GM21423 (cell line): ENCODE data around the gene ONECUT1.
"Not testable (repeated sequence)": the region's sequence is repeated elsewhere in the genome, so short reads cannot be mapped to it uniquely, and the experiment has no call there.

Source experiments
- ATAC-seq: cut with Tn5 transposase; IDR thresholded peaks from one replicate; pipeline ENCODE4 v1.9.1; 2021; ENCODE audit warnings: mild to moderate bottlenecking, moderate library complexity; ENCODE audit not compliant: unreplicated experiment

ONECUT1 gene

DNA sequence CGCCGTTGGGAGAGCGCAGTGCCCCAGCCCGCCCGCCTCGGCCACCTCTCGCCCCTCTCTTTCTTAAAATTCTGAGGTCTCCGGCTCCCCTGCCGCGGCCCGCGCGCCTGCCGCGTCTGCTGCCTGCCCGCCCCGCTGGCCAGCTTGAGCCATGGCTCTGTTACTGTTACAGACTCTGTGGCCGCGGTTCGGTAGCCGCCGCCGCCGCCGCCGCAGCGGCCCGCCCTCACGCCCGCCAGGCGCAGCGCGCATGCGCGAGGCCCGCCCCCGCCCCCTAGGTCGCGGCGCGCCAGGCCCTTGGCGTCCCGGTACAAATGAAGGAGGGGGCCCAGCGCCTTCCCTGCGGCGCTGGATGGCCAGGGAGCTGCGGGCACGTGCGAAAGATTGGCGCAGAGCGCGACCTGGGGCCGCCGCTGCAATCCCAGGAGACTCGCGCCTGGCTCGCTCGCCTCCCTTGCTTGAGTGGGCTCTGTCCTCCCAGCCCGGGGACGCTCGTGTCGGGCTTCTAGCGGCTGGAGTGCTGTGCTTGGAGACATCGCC lies at the start of gene ONECUT1:
ONECUT1 (minus strand) TSS at position 168 of the 540 bp plus-strand sequence. CDS start 452 bp downstream, outside the sequence.
- peak; percentile 60 for ATAC-seq

DNA sequence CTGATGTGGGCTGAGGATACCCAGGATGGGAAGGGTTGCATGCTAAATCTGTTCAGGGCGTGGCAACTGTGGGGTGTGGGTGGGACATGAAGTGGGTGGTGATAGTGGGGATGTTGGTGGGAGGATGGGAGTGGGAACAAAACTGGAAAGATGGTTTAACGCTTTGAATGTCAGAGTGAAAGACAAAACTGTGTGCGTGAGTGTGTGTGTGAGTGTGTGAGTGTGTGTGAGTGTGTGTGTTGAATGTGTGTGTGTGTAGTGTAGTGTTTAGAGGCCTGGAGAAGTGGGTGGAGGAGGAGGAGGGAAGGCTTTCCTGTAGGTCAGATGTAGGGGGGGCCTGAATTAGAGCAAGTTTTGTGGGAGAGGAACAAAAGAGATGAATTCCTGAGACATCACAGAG lies 44.2 kb upstream of the ONECUT1 start:
- no peak for ATAC-seq

DNA sequence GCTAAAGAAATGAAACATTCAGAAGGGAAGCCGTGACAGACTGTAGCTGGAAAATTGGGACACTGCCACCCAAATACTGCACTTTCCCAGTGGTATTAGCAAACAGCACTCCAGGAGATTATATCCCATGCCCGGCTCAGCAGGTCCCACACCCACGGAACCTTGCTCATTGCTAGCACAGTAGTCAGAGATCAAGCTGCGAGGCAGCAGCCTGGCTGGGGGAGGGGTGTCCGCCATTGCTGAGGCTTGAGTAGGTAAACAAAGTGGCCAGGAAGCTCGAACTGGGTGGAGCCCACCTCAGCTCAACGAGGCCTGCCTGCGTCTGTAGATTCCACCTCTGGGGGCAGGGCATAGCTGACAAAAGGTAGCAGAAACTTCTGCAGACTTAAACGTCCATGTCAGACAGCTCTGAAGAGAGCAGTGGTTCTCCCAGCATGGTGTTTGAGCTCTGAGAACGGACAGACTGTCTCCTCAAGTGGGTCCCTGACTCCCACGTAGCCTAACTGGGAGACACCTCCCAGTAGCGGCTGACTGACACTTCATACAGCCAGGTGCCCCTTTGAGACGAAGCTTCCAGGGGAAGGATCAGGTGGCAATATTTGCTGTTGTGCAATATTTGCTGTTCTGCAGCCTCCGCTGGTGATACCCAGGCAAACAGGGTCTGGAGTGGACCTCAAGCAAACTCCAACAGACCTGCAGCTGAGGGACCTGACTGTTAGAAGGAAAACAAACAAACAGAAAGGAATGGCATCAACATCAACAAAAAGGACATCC lies 34.2 kb upstream of the ONECUT1 start:
- ATAC-seq: not testable (repeated sequence)

DNA sequence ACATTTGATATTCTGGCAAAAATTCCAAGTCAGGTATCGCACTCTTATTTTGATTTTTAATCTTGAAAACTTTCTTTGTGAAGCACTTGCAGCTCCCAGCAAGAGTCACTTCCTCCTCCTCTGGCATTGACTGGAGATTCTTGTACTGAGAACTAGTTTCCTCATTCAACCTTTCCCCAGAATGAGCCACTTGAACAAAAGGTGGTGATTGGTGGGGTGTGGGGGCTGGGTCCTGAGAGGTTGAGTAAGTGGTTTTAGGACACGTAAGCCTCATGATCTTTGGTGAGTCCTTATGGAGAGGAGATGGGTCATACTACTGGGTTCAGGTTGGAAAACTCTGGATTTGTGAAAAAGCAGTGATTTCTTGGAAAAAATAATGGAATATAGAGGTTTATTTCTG lies 32.3 kb upstream of the ONECUT1 start:
- no peak for ATAC-seq

DNA sequence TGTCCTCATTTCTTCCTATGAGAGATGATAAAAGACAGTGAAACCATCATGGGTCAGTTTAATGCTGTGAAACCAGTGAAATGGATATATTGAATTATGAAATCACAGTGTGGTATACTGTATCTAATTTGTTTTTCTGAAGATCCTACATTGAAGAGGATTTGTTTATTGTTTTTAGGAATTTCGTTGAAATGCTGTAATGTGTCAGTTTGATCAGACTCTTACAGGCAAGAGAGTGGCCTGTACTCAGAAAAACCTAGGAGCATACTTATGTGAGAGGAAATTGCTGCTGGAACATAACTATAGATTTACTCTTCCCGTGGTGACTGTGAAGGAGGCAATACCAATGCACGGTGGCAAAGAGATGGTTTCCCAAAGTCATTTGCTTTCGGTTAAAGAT lies 29.1 kb upstream of the ONECUT1 start:
- no peak for ATAC-seq

DNA sequence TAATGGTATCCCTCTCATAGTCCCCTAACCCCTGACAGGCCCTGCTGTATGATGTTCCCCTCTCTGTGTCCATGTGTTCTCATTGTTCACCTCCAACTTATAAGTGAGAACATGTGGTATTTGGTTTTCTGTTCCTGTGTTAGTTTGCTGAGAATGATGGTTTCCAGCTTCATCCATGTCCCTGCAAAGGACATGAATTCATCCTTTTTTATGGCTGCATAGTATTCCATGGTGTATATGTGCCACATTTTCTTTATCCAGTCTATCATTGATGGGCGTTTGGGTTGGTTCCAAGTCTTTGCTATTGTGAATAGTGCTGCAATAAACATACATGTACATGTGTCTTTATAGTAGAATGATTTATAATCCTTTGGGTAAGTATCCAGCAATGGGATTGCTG lies 25.8 kb upstream of the ONECUT1 start:
- ATAC-seq: not testable (repeated sequence)

DNA sequence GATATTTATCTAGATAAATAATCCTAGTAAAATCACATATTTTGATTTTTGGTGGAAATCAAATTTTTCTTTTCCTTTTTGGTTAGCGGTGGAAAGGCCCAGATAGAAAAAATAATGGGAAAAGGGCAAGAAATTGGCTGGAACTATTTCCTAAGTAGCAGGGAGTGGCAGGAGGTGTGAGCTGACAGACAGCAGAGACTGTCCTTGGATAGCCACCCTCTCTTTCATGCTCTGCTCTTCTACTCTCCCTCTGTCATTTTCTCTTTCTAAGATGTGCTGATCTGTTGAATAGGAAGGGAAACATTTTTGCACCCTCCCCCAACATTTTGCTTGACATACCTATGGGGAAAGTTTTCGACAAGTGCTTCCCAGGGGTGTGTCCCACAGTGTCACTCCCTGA lies 18.9 kb upstream of the ONECUT1 start:
- no peak for ATAC-seq

DNA sequence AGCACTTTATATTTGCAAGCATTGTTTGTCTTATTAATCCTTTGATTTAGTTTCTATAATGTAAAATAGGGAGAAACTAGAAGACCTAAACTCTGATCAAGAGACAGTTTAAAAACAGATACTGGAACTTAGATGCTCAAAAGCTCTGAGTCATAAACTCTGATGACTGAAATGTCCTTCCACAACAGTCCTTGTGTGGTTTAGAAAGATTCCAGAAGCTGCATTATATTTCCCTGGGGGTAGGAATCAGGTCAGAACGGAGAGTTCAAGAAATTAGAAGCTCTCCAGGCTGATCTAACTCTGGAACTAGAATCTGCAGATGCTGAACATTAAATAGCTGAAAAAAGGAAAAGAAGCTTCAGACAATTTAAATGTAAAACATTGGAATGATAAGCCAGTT lies 18.3 kb upstream of the ONECUT1 start:
- no peak for ATAC-seq

DNA sequence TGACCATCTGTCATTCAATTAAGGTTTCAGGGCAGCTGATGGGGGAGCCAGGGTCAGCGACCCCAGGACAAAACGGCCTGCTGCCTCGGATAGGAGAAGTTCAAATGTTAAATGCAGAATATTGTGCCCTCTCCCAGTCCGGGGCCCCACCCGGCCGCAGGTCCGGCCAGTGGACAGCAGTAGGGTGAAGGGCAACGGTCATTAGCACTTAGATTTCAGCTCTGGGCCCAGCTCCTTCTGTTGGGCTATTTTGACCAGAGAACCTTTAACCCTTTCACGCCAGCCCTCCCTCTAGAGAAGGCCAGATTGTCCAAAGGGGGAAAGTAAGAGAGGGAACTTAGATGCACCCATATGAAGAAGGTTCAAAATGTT lies 16.1 kb upstream of the ONECUT1 start:
- ATAC-seq: no peak

DNA sequence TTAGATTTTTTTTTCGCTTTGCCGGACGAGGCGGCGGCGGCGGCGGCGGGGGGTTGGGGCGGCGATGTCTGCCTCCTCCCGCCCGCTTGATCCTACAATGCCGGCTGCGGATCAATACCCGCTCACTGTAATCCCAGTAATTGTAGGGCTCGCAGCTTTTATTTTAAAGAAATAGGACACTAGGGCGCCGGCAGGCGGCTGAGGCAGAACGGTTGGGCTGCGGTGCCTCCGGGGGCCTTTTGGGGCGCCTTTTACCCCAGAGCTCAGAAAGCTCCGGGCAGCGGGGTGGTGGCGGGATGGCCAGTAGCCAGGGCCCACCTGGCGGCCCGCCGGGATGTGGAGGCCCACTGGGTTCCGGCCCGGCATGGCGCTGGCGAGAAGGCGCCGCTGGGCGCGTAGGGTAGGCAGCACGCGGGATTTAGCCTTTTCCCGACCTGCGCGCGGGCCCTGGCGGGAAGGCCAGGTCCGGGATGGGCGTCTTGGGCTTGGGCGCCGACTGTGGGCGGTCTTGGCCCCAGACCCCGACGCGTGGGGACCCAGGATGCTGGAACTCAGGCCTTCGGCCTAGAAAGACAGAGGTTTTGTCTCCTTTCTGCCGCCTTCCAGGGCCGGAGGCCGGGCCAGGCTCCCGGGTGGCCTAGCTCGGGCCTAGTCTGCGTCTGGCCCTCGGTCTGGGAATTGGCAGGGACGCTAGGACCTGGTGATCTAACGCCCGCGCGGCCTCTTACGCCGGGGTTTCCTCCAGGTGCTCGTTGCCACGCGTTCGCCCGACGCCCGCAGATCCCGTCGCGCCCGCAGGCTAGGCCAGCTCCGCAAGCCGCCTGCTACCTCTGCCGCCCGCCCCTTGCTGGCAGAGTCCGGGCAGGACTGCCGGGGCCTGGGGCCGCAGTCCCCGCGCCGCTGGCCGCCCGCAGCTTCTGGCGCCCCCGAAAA lies 15.5 kb upstream of the ONECUT1 start:
- no peak for ATAC-seq

DNA sequence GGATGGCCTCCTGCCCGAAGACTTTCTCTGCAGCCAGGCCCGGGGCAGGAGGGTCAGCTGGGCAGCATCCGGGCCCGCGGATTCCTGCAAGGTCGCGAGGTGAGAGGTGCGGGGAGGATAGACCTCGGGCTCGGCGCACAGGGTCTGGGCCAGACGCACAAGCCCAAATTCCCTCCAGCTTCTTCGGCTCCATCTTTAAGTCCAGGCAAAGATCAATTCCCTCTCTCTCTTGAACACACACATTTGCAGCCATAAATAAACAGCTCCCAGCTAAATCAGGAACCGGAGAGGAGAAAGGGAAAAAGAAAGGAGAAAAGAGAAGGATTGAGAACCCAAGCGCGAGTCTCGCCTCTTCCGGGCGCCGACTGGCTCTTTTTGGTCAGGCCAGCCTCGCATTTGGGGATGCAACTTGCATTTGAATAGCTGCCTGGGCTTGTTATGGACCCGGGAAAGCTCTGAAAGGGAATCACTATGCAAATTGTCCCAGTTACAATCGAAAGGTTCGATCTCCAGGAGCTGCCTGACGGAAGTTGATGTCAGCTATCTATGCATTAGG lies 14.5 kb upstream of the ONECUT1 start:
- no peak for ATAC-seq

DNA sequence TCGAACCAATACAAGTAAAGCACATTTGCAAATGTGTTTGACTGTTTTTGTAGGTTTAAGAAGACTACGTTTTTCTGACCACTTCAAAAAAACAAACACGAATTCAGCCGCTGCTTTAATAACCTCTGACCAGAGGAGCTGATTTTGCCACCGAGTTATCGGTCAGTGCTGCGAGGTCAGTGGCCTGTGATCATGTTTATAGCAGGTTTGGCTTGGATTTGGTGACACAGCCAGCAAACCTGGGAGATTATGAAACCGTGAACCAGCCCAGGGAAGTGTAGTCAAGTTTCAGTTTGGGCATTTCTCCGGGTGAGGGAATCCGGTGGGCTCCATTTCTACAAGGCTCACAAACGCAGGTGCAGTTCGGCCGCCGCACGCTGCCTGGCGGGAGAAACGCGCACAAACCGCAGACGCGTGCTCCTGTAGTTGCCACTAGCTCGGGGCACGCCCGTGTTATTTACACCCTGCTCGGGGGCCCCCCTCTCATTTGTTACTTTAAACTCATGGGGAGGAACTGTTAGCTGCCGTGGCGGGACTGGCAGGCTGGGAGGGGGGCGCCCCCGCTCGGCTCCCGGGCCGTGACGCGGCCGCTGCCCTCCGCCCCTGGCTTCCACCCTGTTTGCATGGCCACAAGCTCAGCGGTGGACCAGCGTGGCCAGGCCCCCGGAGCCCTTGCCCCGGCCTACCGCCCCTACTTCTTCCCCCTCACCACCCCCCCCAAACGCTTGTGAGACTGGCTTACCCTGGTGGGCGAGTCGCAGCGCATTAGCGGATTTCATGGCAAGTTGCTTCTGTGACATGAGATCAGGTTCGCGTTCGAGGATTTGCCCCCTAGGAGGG lies 13.6 kb upstream of the ONECUT1 start:
- no peak for ATAC-seq

DNA sequence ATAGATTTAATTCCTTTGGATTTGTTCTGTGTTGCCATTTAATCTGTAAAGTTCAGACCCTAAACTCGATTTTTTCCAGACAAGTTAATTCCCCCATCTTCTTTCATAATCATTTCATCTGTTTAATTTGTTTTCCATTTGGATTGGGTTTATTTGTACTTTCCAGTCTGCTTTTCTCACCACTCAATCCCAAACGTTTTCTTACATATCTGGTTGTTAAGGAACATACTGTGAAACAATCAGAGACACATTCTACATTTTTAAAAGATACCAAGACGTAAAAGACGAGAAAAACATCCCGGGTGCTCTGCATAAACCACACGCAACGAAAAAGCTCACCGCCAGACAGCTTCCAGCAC lies 13.0 kb upstream of the ONECUT1 start:
- ATAC-seq: no peak

DNA sequence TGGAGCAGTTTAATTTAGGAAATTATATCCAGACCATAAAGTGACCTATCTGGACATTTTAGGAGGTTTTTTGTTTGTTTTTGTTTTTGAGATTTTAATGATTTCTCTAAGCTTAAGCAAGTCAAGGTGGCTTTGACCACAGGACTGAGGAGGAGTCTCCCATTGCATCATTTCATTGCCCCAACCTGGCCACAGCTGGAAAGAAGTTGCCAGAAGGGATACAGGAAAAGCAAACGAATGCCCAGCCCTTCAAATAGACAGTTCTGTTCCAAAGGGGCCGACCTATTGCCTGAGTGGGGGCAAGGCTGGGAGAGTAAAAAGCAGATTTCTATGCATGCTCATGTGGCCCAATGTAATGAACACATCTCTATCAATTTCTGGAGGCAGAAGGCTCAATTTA lies 12.0 kb upstream of the ONECUT1 start:
- no peak for ATAC-seq

DNA sequence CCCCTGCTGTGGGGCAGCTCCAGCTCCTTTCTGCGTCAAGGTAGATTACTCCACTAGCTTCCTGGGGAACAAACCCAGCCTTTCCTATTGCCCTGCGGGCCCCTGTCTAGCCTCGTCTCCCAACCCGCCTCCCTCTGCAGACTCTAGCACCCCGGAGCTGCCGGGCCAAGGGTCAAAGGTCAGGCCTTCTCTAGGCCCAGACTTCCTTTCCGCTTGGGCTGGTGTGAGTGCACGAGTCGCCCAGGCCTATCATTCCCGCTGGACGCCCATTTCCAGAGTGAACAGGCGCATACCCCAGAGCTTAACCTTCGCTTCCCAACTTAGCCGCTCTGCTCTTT lies 11.6 kb upstream of the ONECUT1 start:
- ATAC-seq: no peak

DNA sequence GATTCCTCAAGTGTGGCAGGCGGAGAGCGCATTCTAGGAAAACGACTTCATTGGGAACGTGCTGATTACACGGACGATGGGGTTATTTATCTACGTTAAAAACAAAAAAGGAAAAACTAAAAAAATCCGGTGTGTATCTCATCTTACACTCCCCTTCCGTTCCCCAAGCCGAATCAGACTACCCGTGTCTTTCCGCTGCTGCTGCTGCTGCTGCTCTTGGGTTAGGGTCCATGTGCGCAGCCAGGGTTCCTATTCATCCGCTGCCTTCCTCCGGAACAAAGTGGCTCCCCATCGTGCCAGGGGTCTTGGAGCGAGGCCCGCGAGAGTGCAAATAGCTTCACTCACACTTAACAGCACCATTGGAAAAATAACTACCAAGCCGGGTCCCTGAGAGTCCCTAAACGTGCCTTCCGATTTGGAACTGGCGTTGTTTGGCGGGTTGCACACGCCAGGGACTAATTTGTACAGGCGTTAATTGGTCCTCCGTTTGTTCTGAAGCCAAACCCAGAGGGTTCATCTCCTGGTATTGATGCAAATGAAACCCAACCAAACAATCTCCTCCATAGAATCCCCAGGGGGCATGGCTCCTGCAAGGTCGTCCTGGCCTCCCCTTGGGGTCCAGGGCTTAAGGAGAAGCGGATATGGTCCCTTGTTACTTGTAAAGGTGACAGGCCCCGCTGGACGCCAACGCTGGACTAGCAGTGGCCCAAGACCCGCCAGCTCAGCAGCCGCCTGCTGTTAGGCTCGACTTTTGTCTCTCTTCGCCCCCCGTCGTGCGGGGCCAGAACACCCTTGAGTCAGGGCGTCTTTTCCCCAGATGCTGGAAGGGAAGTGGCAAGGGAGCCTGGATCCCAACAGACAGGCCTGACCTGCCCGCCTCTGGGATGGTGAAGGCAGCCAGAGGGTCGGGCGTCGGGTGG lies 11.0 kb upstream of the ONECUT1 start:
- ATAC-seq: no peak

DNA sequence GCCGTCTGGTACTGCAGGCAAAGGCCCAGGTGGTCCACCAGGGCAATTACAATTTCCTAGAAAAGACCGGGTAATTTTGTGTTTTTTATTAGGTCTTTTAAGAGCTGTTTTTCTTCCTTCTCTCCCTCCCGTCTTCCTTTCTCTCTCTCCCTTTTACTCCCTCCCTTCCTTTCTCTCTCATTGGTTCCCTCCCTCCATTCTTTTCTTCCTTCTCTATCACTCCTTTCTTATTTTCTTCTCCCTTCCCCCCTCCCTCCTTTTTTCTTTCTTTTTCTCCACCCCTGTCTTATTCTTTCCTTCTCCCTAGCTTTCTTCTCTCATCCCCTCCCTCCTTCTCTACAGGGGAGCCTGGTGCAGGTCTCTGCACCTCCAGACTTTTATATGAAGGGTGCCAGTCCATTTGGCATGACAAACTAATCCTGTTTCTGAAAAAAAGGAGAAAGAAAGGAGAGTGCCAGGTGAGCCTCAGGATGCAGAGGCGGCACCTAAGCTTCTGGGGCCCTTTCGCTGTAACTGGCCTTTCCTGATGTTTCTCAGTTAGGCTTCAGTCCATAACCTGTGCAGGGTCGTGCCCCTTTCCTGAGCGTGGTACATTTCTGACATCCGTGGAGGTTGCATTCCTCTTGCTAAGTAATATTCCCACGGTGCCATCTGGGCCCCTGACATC lies 9.1 kb upstream of the ONECUT1 start:
- no peak for ATAC-seq

DNA sequence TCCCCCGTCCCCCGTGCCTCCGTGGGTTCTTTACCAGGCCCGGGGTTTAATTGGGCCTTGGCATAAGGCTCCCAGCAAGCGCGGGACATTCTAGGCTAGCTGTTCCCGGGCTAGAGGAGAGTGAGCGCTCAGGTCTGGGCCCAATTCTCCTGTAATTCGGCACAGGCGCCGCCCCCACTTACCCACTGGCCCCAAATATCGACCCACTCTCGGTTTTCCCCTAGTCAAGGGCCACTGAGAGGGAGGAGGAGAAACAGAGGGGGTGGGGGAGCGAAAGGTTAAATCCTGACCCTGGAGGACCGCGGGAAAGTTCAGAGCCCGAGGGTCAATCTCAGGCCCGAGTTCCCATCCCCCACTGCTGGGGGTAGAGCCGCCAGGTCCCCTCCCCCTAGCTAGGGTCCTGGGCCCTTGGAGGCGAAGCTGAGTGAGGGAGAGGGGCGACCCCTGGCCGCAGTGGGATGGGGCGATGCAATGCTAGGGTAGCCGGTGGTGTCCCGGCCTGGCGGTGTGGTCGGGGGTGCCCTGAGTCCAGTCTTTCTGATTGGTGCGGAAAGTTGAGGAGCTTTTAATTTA lies 8.5 kb upstream of the ONECUT1 start:
- ATAC-seq: no peak
